ENCODE measurements around the gene ATP8A1. TPM values are rescaled to one million over a fixed set of nuclear protein-coding genes. Genes with fewer than 3 reads are reported as not detected.

ATP8A1 gene
- total and polyA plus RNA-seq, 10 donors: 14.4 to 87.0 (median 42.1) TPM

GRCh38 chr4:42478509-42478908 is 178.4 kb downstream of the ATP8A1 start:
- no peaks in the 10 kb centered on the region for H3K27me3 ChIP-seq (replicated peaks in 1 of 7)
- intact Hi-C loops (cut with DNase I; ENCODE audit: low total_unique reads): no loop called here
- DNase-seq: no peak
- 71 to 94% (median 88%) methylated on average over 2 of the region's 2 CpGs for WGBS, 5 donors
- peaks cover 0 to 70% (median 2%) of the 10 kb centered on the region in 6 donors for H3K36me3 ChIP-seq
- no peak overlapping the region for H3K27ac ChIP-seq
- no peak overlapping the region for H3K4me3 ChIP-seq
- H3K4me1 ChIP-seq: no peaks in the 10 kb centered on the region
- H3K9me3 ChIP-seq: no peaks in the 10 kb centered on the region
- no peak for TF ChIP-seq POLR2AphosphoS5 (IDR thresholded peaks at IDR 0.05)
- no peak for TF ChIP-seq POLR2A (IDR thresholded peaks at IDR 0.05)
- no peak for TF ChIP-seq CTCF (IDR thresholded peaks at IDR 0.05 in 8 of 11, conservative IDR thresholded peaks at IDR 0.05 in 3 of 11)

DNA sequence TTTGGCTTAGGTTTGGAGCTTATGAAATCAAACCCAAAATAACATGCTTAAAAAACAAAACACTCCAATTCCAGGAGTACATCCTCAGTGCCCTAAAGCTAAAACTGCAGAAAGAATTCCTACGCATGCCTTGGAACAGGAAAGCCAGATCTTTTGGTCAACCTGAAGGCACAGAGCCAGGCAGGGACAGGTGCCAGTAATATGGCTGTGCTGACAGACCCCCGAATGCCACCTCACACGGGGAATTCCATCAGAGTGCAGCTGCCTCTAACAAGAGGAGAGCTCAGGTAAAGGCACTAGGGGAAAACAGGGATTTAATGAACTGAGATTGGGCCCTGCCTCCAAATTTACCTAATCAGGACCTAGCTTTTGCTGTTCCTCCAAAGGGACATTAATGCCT is 182.5 kb downstream of the ATP8A1 start:
- TF ChIP-seq CTCF (IDR thresholded peaks at IDR 0.05 in 8 of 11, conservative IDR thresholded peaks at IDR 0.05 in 3 of 11) (no peak), POLR2A (IDR thresholded peaks at IDR 0.05) (no peak)
- H3K4me1 ChIP-seq: no peaks in the 10 kb centered on the region
- no peaks in the 10 kb centered on the region for H3K9me3 ChIP-seq
- H3K4me3 ChIP-seq: no peak overlapping the region
- H3K27ac ChIP-seq: no peak overlapping the region
- peaks cover 0 to 45% (median 0%) of the 10 kb centered on the region in 6 donors for H3K36me3 ChIP-seq
- no peak for DNase-seq
- no peaks in the 10 kb centered on the region for H3K27me3 ChIP-seq (replicated peaks in 1 of 7)
- intact Hi-C loops (cut with DNase I; ENCODE audit: low total_unique reads): no loop called here
- WGBS, 5 donors: 62 to 96% (median 66%) methylated on average over 3 of the region's 3 CpGs

- no peaks in the 10 kb centered on the region for H3K4me1 ChIP-seq
- no peak for DNase-seq
- TF ChIP-seq POLR2A (IDR thresholded peaks at IDR 0.05): no peak
- no peak for TF ChIP-seq CTCF (IDR thresholded peaks at IDR 0.05 in 8 of 11, conservative IDR thresholded peaks at IDR 0.05 in 3 of 11)
- no peak for TF ChIP-seq POLR2AphosphoS5 (IDR thresholded peaks at IDR 0.05)
- H3K27ac ChIP-seq: no peak overlapping the region
- H3K4me3 ChIP-seq: no peak overlapping the region
- no peaks in the 10 kb centered on the region for H3K9me3 ChIP-seq
- intact Hi-C loops (cut with DNase I; ENCODE audit: low total_unique reads): no loop called here
- 93 to 100% (median 97%) methylated on average over 3 of the region's 3 CpGs for WGBS, 5 donors
- H3K27me3 ChIP-seq (replicated peaks in 1 of 7): no peaks in the 10 kb centered on the region
- peaks cover 0 to 44% (median 0%) of the 10 kb centered on the region in 6 donors for H3K36me3 ChIP-seq
These were observed 183.7 kb downstream of the ATP8A1 start for GRCh38 chr4:42473071-42473684.

DNA sequence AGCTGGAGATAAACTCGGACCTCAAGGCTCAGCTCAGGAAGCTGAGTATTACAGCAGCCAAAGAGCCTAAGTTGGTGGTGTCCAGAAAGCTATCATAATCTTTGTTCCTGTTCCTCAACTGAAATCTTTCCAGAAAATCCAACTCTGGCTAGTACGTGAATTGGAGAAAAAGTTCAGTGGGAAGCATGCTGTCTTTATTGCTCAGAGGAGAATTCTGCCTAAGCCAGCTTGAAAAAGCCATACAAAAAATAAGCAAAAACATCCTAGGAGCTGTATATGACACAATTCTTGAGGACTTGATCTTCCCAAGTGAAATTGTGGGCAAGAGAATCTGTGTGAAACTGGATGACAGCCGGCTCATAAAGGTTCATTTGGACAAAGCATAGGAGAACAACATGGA is 185.0 kb downstream of the ATP8A1 start:
- TF ChIP-seq POLR2AphosphoS5 (IDR thresholded peaks at IDR 0.05) (no peak), CTCF (IDR thresholded peaks at IDR 0.05 in 8 of 11, conservative IDR thresholded peaks at IDR 0.05 in 3 of 11) (no peak), POLR2A (IDR thresholded peaks at IDR 0.05) (no peak)
- peaks cover 0 to 48% (median 0%) of the 10 kb centered on the region in 6 donors for H3K36me3 ChIP-seq
- H3K27me3 ChIP-seq (replicated peaks in 1 of 7): no peaks in the 10 kb centered on the region
- 86 to 95% (median 91%) methylated on average over 3 of the region's 3 CpGs for WGBS, 5 donors
- H3K4me1 ChIP-seq: no peaks in the 10 kb centered on the region
- no peak overlapping the region for H3K27ac ChIP-seq
- DNase-seq: no peak
- H3K9me3 ChIP-seq: no peaks in the 10 kb centered on the region
- intact Hi-C loops (cut with DNase I; ENCODE audit: low total_unique reads): no loop called here
- H3K4me3 ChIP-seq: no peak overlapping the region
